Osteoblast (primary cell): ENCODE measurements around the gene CNKSR1. TPM values are rescaled to one million over a fixed set of nuclear protein-coding genes. Genes with fewer than 3 reads are reported as not detected.

Experiments used
- DNase-seq: peaks from one replicate; pipeline ENCODE4 v3.0.0; 2011; ENCODE audit warnings: low spot score, mixed read lengths; ENCODE audit not compliant: insufficient read length; ENCODE audit errors: missing footprints
- H2AFZ ChIP-seq: 2 replicates; pipeline ENCODE4 v1.6.0; 2011; ENCODE audit warnings: mild to moderate bottlenecking, low read length
- H3K27ac ChIP-seq: 2 replicates; pipeline ENCODE4 v1.5.1; 2011; ENCODE audit warnings: mild to moderate bottlenecking, low read depth, low read length, moderate library complexity
- H3K27me3 ChIP-seq: 2 replicates; pipeline ENCODE4 v1.6.0; 2012; ENCODE audit warnings: mild to moderate bottlenecking, control low read depth, inconsistent platforms, low read length, moderate library complexity; ENCODE audit not compliant: insufficient read depth
- H3K36me3 ChIP-seq: 2 replicates; pipeline ENCODE4 v1.5.1; 2011; ENCODE audit warnings: mild to moderate bottlenecking, low read length, control low read depth, moderate library complexity; ENCODE audit not compliant: insufficient read depth
- H3K4me1 ChIP-seq: 2 replicates; pipeline ENCODE4 v1.5.1; 2011; ENCODE audit warnings: mild to moderate bottlenecking, low read length, control low read depth, moderate library complexity; ENCODE audit not compliant: insufficient read depth
- H3K4me2 ChIP-seq: 2 replicates; pipeline ENCODE4 v1.6.0; 2011; ENCODE audit warnings: mild to moderate bottlenecking, low read length; ENCODE audit not compliant: insufficient read depth
- H3K4me3 ChIP-seq: fragments of 200-600 bp; sonication (generic); 3 replicates; pipeline ENCODE4 v1.5.1; 2012; ENCODE audit warnings: mild to moderate bottlenecking, low read length, inconsistent platforms; ENCODE audit not compliant: insufficient read depth
- H3K79me2 ChIP-seq: 2 replicates; pipeline ENCODE4 v1.6.0; 2012; ENCODE audit warnings: mild to moderate bottlenecking, low read length, control low read depth, inconsistent platforms; ENCODE audit not compliant: insufficient read depth
- H3K9me3 ChIP-seq: 2 replicates; pipeline ENCODE4 v1.5.1; 2011; ENCODE audit warnings: low read depth, low read length, control low read depth
- H4K20me1 ChIP-seq: 2 replicates; pipeline ENCODE4 v1.6.0; 2012; ENCODE audit warnings: mild to moderate bottlenecking, low read length, control low read depth; ENCODE audit not compliant: insufficient read depth
- total RNA-seq: library from RNA; depleted of rRNA; stranded (reverse); fragments of >200 nt; gene quantifications from 2 replicates; pipeline ENCODE4 v1.2.3, GENCODE V29; 2012
- TF ChIP-seq, protein P1 (sequence below): IDR thresholded peaks from 2 replicates; pipeline ENCODE4 v1.5.1; 2011; ENCODE audit warnings: mild to moderate bottlenecking, low read depth, low read length, moderate library complexity; ENCODE audit errors: extremely low read depth

The CNKSR1 gene
- total RNA-seq, 1 donor = under 0.01 TPM

- Histone ChIP-seq H4K20me1 (no peaks in the 10 kb centered on the region), H3K4me2 (peak overlapping the region; percentile 68), H3K27me3 (peaks cover 16% of the 10 kb centered on the region), H3K9me3 (no peaks in the 10 kb centered on the region), H3K79me2 (peaks cover 4% of the 10 kb centered on the region), H3K4me3 (no peak overlapping the region), H2AFZ (no peak overlapping the region), H3K27ac (no peak overlapping the region), H3K4me1 (peaks cover 5% of the 10 kb centered on the region), H3K36me3 (no peaks in the 10 kb centered on the region)
- DNase-seq = peak; percentile 78
- TF ChIP-seq, protein P1, sequence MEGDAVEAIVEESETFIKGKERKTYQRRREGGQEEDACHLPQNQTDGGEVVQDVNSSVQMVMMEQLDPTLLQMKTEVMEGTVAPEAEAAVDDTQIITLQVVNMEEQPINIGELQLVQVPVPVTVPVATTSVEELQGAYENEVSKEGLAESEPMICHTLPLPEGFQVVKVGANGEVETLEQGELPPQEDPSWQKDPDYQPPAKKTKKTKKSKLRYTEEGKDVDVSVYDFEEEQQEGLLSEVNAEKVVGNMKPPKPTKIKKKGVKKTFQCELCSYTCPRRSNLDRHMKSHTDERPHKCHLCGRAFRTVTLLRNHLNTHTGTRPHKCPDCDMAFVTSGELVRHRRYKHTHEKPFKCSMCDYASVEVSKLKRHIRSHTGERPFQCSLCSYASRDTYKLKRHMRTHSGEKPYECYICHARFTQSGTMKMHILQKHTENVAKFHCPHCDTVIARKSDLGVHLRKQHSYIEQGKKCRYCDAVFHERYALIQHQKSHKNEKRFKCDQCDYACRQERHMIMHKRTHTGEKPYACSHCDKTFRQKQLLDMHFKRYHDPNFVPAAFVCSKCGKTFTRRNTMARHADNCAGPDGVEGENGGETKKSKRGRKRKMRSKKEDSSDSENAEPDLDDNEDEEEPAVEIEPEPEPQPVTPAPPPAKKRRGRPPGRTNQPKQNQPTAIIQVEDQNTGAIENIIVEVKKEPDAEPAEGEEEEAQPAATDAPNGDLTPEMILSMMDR = no peak
Measured at GRCh38 chr1:26164861-26165842, 12.1 kb upstream of the CNKSR1 start.

- Histone ChIP-seq H3K36me3 (no peaks in the 10 kb centered on the region), H3K4me2 (no peak overlapping the region), H2AFZ (no peak overlapping the region), H3K4me1 (peaks cover 13% of the 10 kb centered on the region), H3K27ac (no peak overlapping the region), H3K79me2 (peaks cover 16% of the 10 kb centered on the region), H3K4me3 (no peak overlapping the region), H3K9me3 (no peaks in the 10 kb centered on the region), H3K27me3 (peaks cover 9% of the 10 kb centered on the region), H4K20me1 (peaks cover 3% of the 10 kb centered on the region)
- TF ChIP-seq, protein P1 = no peak
- peak; percentile 69 for DNase-seq
Measured at GRCh38 chr1:26166719-26167281, 10.5 kb upstream of the CNKSR1 start.

DNA sequence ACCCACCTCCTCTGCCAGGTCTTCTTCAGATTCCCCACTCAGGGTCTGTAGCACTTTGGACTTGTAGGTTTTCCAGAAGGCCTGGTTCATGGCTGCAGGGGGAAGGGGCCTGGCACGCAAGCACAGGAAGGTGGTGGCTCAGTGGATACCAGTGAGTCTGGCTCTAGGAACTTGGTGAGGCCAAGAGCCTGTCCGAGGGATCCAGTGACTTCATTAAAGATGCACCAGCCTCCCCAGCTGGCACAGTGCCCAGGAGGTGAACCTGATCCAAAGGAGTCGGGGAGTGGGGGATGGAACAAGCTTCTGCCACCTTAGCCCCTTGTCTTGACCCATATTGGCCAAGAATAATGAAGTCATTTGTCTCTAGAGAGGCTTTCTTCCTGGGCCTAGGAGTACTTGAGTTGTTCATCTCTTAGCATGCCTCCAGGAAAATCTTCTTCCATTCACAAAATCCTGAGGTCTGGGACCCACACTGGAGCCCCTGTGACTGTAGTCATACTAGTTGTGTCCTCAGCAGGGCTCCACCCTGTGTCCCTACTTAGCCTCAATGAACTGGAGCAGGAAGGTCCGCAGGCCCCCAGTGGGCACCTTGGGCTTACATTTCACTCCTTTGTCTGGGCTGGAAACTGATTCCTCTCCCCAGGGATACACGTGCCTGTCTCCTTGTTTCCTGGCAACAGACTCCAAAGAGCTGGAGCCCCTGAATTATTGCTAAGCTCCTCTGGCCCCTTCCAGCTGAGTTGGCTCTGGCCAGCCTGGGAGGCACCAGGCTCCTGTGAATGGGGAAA, 8.7 kb upstream of the CNKSR1 start, which contains the start of gene C1orf232:
Gene C1orf232 (minus strand): TSS at position 554 of the 788 bp plus-strand sequence. CDS start 464 bp downstream, at position 90.
- DNase-seq = peak; percentile 71
- Histone ChIP-seq H3K36me3 (no peaks in the 10 kb centered on the region), H4K20me1 (peaks cover 3% of the 10 kb centered on the region), H3K4me1 (peaks cover 9% of the 10 kb centered on the region), H3K27ac (peak within 1 kb of the TSS; percentile 81), H3K79me2 (peaks cover 16% of the 10 kb centered on the region), H3K4me3 (peak within 1 kb of the TSS; percentile 96), H3K27me3 (peaks cover 5% of the 10 kb centered on the region), H3K9me3 (no peaks in the 10 kb centered on the region), H3K4me2 (peak within 1 kb of the TSS; percentile 94), H2AFZ (peak within 1 kb of the TSS; percentile 87)
- TF ChIP-seq, protein P1 = no peak
